Measurements from ENCODE around the gene FMN1. TPM values are rescaled to one million over a fixed set of nuclear protein-coding genes. Genes with fewer than 3 reads are reported as not detected.
A peak's percentile ranks its signal among the peaks of the same experiment; 100 is the strongest.

FMN1 gene
- total RNA-seq, 4 donors from 2014 or later, result 12.6 to 52.2 (median 20.1) TPM

- TF ChIP-seq POLR2A (IDR thresholded peaks at IDR 0.05), result no peak
- TF ChIP-seq CTCF (IDR thresholded peaks at IDR 0.05), result no peak
- 59 to 64% methylated on average over 4 of the region's 4 CpGs for WGBS, 2 donors
- intact Hi-C loops (cut with DNase I; ENCODE audit: low total_unique reads), result no loop called here
- H3K4me3 ChIP-seq (ENCODE audit: low read depth, poor library complexity, severe bottlenecking), result no peak overlapping the region
- DNase-seq (ENCODE audit: low spot score in 2 of 2), result no peak
Observed at GRCh38 chr15:33032053-33032452, 162.5 kb downstream of the FMN1 start.

- intact Hi-C loops (cut with DNase I; ENCODE audit: low total_unique reads), result no loop called here
Observed at GRCh38 chr15:33031324-33031821, 163.1 kb downstream of the FMN1 start.

GRCh38 chr15:33030315-33030714 lies 164.2 kb downstream of the FMN1 start:
- no peak for TF ChIP-seq POLR2A (IDR thresholded peaks at IDR 0.05)
- TF ChIP-seq CTCF (IDR thresholded peaks at IDR 0.05), result no peak
- DNase-seq (ENCODE audit: low spot score in 2 of 2), result no peak
- intact Hi-C loops (cut with DNase I; ENCODE audit: low total_unique reads), result no loop called here
- no peak overlapping the region for H3K4me3 ChIP-seq (ENCODE audit: low read depth, poor library complexity, severe bottlenecking)
- 93 to 94% methylated on average over 5 of the region's 5 CpGs for WGBS, 2 donors

More at GRCh38 chr15:33031324-33031821, 163.1 kb downstream of the FMN1 start:
- TF ChIP-seq POLR2A (IDR thresholded peaks at IDR 0.05) (no peak), CTCF (IDR thresholded peaks at IDR 0.05) (no peak)
- 39 to 42% methylated on average over 5 of the region's 5 CpGs for WGBS, 2 donors
- H3K4me3 ChIP-seq (ENCODE audit: low read depth, poor library complexity, severe bottlenecking), result no peak overlapping the region
- DNase-seq (ENCODE audit: low spot score in 2 of 2), result peak in 1 of 2 donors; percentile 58

- TF ChIP-seq CTCF (IDR thresholded peaks at IDR 0.05) (no peak), POLR2A (IDR thresholded peaks at IDR 0.05) (no peak)
- DNase-seq (ENCODE audit: low spot score in 2 of 2), result no peak
Observed at GRCh38 chr15:33029109-33029652, 165.3 kb downstream of the FMN1 start.

GRCh38 chr15:33028495-33028894 lies 166.0 kb downstream of the FMN1 start:
- no peak for DNase-seq (ENCODE audit: low spot score in 2 of 2)
- WGBS, 2 donors, result 62 to 66% methylated on average over 4 of the region's 4 CpGs
- intact Hi-C loops (cut with DNase I; ENCODE audit: low total_unique reads), result no loop called here
- TF ChIP-seq CTCF (IDR thresholded peaks at IDR 0.05) (no peak), POLR2A (IDR thresholded peaks at IDR 0.05) (no peak)
- H3K4me3 ChIP-seq (ENCODE audit: low read depth, poor library complexity, severe bottlenecking), result no peak overlapping the region

More at GRCh38 chr15:33029109-33029652, 165.3 kb downstream of the FMN1 start:
- no peak overlapping the region for H3K4me3 ChIP-seq (ENCODE audit: low read depth, poor library complexity, severe bottlenecking)
- intact Hi-C loops (cut with DNase I; ENCODE audit: low total_unique reads), result no loop called here
- WGBS, 2 donors, result 48 to 62% methylated on average over 5 of the region's 5 CpGs
